Subcutaneous adipose tissue (tissue), 4 donors: ENCODE results near the gene ZBTB20. TPM values are rescaled to one million over a fixed set of nuclear protein-coding genes. Genes with fewer than 3 reads are reported as not detected.

ENCODE experiments used
- total RNA-seq, 4 donors: library from RNA; depleted of rRNA; stranded (reverse); fragments of >200 nt; gene quantifications; one replicate each; pipeline ENCODE4 v1.1.0, GENCODE V29; 2016
- TF ChIP-seq, protein P1 (sequence below): fragments of 450-650 bp; IDR thresholded peaks from one replicate; pipeline ENCODE4 v1.5.1; 2016; ENCODE audit warnings: low read depth, mild to moderate bottlenecking, control low read depth, antibody characterized with exemption, moderate library complexity

The ZBTB20 gene
- total RNA-seq, 4 donors from 2014 or later: 60.3 to 93.4 (median 69.1) TPM

DNA sequence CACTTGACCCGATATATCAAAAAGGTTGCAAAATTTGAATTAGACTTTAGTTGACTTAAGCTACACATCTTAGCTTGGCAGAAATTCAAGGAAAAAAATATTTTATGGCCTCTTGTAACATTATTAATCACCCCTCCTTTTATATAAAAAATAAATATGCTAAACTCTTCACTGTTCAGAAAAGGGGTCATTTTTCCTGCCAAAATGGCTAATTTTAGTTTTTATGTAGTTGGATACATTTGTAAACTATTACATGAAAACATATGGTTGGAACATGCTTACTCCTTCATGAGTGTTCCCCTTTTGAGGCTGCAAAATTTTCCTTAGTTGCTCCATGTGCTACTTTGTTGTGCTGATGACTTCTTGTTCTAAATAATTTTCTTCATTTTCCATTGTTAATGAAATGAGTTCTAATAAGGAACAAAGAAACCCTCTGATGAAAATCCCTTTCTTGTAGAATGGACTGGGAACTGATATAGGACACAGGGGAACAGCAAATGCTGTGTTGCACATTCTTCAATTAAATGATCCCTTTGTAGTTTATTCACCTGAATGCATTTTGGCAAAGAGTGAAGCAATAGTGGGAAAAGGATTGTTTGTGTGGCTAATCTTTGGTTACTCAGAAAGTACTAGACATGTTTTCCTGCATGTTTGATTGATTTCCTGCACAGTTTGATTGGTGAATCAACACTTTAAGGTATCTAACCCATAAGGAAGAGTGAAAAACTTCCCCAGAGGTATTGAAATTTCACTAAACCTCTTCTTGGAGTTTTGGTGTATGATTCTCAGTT, 503.9 kb downstream of the ZBTB20 start:
- TF ChIP-seq, protein P1, sequence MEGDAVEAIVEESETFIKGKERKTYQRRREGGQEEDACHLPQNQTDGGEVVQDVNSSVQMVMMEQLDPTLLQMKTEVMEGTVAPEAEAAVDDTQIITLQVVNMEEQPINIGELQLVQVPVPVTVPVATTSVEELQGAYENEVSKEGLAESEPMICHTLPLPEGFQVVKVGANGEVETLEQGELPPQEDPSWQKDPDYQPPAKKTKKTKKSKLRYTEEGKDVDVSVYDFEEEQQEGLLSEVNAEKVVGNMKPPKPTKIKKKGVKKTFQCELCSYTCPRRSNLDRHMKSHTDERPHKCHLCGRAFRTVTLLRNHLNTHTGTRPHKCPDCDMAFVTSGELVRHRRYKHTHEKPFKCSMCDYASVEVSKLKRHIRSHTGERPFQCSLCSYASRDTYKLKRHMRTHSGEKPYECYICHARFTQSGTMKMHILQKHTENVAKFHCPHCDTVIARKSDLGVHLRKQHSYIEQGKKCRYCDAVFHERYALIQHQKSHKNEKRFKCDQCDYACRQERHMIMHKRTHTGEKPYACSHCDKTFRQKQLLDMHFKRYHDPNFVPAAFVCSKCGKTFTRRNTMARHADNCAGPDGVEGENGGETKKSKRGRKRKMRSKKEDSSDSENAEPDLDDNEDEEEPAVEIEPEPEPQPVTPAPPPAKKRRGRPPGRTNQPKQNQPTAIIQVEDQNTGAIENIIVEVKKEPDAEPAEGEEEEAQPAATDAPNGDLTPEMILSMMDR: no peak

- TF ChIP-seq, protein P1: no peak
Observed at GRCh38 chr3:114640126-114640525, 507.0 kb downstream of the ZBTB20 start.

DNA sequence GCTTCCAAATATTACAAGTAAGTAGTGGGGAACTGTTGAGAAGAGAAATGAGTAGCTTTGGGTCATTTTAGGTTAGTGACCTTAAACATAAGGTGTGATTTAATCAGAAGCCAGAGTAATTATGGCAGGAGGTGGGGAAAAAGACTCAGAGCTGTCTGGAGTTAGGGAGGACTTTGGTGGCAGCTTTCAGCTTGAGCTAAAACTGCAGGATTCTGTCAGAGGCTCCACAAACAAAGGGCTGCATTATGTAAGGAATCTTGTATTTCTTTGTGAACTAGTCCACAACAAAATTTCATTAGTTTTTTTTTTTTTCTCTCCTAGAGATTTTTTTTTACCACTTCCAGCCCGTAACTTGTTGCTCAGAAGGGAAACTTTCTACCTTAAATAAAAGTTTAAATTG, 507.9 kb downstream of the ZBTB20 start:
- TF ChIP-seq, protein P1: no peak

GRCh38 chr3:114635878-114636277, 511.2 kb downstream of the ZBTB20 start:
- TF ChIP-seq, protein P1: no peak

DNA sequence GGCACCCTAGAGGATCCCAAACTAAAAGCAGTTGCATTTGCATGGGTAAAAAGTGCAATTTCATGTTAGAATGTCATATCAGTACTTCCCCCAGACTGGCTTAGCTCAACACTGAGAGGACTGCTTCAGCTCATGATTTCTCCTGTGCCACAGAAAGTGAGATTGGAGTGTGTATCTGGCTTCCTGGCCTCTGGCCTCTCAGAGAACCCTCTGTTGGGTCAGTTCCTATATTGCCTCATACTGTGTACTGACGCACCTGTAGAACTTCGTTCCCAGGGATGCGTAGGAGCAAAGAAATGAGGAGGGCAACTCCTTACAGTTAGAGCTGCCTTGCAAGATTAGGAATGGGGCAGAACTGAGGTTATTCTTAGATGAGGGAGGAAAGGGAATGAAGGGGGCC, 512.5 kb downstream of the ZBTB20 start:
- TF ChIP-seq, protein P1: no peak

DNA sequence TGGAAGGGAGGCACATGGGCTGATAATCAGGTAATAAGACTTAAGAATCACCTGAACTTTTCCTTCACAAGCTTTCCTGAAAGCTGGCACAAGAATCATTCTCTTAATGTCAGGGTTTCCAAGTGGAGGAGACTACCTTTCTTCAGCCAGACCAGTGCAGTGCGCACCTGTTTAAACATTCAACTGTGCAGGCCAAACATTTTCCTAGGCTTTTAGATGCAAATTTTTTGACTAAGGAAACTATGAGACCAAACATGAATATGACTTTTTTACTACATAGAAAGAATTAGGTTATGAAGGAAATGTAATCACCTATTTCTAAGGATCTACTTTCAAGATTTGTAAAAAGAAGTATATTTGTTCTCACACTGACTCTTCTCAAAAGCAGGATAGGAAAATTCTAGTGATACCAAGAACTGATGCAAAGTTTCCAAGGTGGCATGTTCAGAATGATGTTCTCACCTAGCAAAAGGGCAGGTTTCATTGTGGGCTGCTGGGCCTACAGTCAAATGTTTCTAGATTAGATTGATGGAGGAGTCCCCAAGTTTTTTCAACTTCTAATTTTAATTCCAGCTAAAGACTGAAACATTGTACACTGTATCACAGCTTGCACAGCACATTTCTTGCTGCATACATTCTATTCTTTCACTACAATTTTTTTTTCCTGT, 514.2 kb downstream of the ZBTB20 start:
- TF ChIP-seq, protein P1: no peak

- TF ChIP-seq, protein P1: no peak
Observed at GRCh38 chr3:114627770-114628169, 519.3 kb downstream of the ZBTB20 start.
